GM13976 (cell line): Measurements from ENCODE around the gene NDOR1.

Experiments
- DNase-seq: peaks from one replicate; pipeline ENCODE4 v3.0.0; 2012; ENCODE audit warnings: low spot score
- CTCF ChIP-seq: IDR thresholded peaks from 2 replicates; pipeline ENCODE4 v1.5.1; 2012; ENCODE audit warnings: borderline replicate concordance, mild to moderate bottlenecking; ENCODE audit not compliant: insufficient read depth; ENCODE audit errors: extremely low read depth, missing control alignments, control extremely low read depth
- in situ Hi-C: fragments of 300-500 bp; cut with MboI; formaldehyde crosslinking; loops from one replicate; pipeline ENCODE4 v1.12.0; 2022; ENCODE audit warnings: low sequenced_read_pairs, mixed read lengths, inconsistent platforms; ENCODE audit not compliant: unreplicated experiment

Gene NDOR1

GRCh38 chr9:137198902-137199283 is 6.6 kb upstream of the NDOR1 start:
- DNase-seq = no peak
- in situ Hi-C loops = no loop called here
- no peak for TF ChIP-seq CTCF

GRCh38 chr9:137199411-137200121 is 5.9 kb upstream of the NDOR1 start:
- no peak for TF ChIP-seq CTCF
- in situ Hi-C loops = no loop called here
- no peak for DNase-seq

- in situ Hi-C loops = no loop called here
- TF ChIP-seq CTCF = no peak
- DNase-seq = peak; percentile 100
Measured at GRCh38 chr9:137200311-137201204, 4.9 kb upstream of the NDOR1 start, which contains the start of gene TPRN. Gene TPRN (minus strand): TSS chr9:137200741. CDS start chr9:137200711, 30 bp downstream.

GRCh38 chr9:137201205-137201868 is 4.2 kb upstream of the NDOR1 start:
- TF ChIP-seq CTCF = no peak
- DNase-seq = no peak
- in situ Hi-C loops = no loop called here

- no peak for TF ChIP-seq CTCF
- no peak for DNase-seq
- in situ Hi-C loops = no loop called here
Measured at GRCh38 chr9:137202966-137203365, 2.5 kb upstream of the NDOR1 start.

- in situ Hi-C loops = no loop called here
- DNase-seq = no peak
- no peak for TF ChIP-seq CTCF
Measured at GRCh38 chr9:137204731-137205125, 772 bp upstream of the NDOR1 start.
